ENCODE results near the gene TSPOAP1.

Gene TSPOAP1

DNA sequence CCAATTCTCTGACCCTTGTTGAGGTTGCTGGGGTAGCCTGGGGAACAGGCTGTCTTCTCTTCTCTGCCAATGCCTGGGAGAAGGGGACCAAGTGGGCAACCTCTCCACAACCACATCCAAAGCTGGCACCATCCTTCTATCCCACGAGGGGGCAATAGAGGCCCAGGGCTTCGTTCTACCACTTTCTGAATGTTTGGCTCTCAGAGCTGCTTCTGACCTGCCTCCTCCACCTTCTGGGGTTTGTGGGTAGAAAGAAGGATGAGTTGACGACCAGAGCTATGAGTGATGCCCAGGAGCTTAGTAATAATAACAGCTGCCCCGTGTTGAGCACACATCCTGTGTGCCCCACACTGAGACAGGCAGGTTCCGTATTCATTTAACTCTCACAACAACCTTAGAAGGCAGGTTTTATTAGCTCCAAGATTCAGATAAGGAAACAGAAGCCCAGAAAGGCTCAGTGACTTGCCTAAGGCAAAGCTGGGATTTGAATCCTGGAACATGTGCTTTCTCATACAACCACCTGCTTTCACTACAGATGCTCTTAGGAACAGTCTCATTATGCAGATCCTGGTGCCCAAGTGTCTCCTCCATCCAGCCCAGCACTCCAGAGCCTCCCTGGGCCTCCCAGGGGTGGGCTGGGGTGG lies 11.1 kb downstream of the TSPOAP1 start:
- DNase-seq (ENCODE audit: low read depth), result peak; percentile 52

DNA sequence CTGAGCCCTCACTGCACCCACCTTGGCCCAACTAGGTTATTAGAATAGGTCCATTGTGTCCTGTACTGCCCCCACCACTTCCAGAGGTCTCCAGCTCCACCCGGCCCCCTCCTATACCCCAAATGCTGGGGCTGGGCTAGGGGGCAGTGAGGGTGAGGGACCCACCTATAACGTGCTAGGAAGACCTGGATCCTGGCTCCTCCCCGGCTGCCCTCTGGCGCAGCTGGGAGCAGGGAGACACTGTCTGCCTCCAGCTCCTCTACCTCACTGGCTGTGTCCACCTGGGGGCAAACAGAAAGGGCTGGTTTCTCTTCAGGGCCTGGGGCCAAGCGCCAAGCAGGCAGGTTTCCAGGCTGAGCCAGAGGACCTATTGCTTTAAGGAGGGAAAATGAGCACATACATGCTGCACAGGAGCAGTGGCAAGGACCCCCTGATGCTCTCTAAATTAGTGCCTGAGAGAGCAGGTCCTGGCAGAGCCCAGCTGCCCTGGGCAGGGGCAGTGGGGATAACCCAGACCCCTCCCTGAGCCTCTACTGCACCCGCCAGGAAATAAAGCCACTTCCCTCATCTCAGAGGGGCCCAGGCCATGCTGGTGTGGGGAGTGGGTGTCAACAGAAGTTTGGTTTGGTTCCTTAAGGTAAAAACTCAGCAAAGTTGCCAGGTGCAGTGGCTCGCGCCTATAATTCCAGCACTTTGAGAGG lies 12.2 kb downstream of the TSPOAP1 start:
- no peak for DNase-seq (ENCODE audit: low read depth)

DNA sequence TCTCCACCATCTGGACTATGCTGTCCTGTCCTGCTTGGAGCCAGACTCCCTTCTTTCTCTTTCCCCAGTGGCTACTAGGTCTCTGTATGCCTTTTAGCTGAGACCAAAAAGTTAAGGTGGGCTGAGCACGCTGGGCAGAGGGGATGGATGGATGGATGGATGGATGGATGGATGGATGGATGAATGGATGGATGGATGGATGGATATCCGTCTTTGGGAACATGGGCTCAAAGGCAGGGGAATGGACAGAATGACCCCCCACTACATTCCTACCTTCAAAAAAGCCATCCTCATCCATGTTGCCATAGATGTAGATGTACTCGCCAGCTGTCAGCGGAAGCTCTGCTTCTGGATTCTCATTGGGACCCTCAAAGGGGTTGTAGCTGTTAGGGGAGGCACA lies 12.8 kb downstream of the TSPOAP1 start:
- no peak for DNase-seq (ENCODE audit: low read depth)

DNA sequence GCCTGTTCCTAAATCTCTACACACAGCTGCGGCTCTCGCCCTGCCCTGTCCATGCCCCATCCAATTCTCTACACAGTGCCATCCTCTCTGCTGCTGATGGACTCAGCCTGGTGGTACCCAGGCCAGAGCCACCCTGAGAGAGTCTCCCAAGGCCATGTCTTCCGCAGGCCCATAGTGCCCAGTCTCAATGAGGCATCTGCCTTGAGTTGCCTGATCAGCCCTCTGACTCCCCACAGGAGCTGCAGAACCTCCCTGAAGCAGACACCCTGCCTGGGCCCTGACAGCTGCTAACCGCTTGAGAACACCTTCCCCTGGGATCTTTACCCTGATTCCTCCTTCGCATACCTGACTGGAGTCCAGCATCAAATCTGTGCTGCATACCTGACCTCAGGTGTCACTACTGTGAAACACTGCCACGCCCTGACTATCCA lies 13.3 kb downstream of the TSPOAP1 start:
- DNase-seq (ENCODE audit: low read depth), result no peak

DNA sequence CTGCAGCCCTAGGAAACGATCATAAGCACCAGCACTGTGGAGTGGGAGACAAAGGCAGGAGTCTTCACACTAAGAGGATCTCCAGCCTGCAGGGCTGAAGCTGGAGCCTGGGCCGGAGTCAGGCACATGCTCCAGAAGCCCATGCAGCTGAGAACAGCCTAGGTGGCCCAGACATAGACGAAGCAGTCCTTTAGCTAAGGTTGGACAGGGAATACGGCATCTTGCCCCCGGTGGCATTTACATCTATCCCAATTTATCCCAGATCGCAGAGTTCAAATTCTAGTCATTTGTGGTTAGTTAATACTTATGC lies 13.9 kb downstream of the TSPOAP1 start:
- no peak for DNase-seq (ENCODE audit: low read depth)

DNA sequence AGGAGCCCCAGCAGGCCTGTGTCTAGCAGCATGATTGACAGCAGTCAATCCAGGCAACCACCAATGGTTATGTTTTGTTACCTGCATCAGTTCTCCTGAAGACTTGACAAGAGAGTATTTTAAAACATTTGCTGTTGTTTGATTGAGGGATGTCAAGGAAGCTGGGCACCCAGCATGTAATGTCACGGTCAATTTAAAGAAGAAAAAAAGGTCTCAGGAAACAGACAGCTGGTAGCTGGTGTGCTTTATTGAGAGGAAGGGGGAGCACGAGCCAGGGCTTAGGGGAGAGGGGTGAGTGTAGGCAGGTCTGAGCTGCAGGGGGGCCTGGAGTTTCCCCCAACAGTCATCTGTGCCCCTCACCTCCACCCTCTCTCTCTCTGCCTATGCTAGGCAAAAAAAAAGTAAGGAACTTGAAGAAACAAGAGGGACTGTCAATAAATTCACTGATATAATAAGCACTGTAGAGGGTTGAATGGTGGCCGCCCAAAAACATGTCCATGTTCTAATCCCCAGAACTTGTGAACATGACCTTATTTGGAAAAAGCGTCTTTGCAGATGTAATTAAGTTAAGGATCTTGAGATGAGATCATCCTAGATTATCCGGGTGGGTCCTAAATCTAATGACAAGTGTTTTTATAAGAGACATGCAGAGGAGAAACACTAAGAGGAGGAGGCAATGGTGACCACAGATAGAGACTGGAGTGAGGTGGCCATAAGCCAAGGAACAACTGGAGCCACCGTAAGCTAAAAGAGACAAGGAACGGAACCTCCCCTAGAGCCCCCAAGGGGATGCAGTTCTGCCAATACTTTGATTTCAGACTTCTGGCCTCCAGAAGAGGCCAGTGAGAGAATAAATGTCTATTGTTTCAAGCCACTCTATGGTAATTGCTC lies 14.5 kb downstream of the TSPOAP1 start:
- no peak for DNase-seq (ENCODE audit: low read depth)

DNA sequence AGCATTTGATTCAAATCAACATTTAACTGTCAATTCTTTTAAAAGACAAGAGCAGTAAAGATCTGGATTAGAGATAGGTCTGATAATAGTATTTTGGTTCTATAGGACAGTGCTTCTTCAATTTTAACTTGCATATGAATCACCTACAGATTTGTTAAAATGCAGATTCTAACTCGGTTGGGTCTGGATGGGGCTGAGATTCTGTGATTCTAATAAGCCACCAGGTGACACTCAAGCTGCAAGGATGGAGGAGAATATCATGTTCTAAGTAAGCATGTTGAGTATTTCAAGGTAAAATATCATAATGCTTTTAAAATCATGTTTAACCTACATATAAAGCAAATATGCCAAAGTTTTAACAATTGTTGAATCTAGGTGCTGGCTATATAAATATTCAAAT lies 15.8 kb downstream of the TSPOAP1 start:
- DNase-seq (ENCODE audit: low read depth), result no peak

DNA sequence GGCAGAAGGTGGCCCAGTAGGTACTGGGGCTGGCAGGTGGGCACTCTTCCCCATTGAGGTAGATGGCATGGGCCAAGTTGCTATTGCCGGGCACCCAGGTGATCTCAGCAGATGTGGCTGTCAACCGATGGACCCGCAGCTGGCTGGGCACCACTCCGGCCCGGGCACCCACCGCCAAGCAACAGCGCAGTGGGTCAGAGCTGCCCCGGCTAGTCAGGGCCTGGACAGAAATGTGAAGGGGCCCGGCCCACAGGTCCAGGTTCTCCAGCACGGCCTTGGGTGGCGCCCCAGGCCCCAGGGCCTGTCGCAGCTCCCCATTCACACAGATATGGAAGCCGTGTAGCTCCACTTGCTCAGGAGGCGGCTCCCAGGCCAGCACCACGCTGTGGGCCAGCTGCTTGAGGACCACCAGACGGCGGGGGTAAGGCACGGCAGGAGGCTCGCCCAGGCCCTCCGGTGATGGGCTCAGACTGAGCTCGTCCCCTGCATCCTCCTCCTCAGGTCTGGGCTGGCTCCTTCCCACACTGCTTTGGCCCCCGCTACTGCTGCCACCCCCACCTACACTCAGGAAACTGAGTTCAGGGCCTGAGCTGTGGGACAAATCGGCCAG lies 16.5 kb downstream of the TSPOAP1 start:
- no peak for DNase-seq (ENCODE audit: low read depth)

DNA sequence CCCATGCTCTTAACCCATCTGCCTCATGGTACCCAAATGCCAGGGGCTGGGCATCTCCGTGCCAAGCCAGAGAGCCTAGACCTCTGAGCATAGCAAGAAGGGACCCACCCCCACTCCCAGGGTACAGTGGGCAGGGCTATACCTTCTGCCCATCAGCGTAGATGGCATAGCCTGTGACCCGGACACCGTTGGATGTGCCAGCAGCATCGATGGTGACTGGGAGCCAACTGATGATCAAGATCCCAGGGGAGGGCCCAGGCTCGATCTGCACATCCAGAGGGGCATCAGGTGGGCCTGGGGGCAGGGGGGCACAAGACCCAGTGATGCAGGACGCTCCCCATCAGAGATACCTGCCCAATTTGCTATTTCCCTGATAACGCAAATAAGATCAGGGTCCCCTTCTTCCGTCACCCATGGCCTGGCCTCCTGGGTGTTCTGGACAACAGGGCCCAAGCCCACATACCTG lies 17.1 kb downstream of the TSPOAP1 start:
- no peak for DNase-seq (ENCODE audit: low read depth)

DNA sequence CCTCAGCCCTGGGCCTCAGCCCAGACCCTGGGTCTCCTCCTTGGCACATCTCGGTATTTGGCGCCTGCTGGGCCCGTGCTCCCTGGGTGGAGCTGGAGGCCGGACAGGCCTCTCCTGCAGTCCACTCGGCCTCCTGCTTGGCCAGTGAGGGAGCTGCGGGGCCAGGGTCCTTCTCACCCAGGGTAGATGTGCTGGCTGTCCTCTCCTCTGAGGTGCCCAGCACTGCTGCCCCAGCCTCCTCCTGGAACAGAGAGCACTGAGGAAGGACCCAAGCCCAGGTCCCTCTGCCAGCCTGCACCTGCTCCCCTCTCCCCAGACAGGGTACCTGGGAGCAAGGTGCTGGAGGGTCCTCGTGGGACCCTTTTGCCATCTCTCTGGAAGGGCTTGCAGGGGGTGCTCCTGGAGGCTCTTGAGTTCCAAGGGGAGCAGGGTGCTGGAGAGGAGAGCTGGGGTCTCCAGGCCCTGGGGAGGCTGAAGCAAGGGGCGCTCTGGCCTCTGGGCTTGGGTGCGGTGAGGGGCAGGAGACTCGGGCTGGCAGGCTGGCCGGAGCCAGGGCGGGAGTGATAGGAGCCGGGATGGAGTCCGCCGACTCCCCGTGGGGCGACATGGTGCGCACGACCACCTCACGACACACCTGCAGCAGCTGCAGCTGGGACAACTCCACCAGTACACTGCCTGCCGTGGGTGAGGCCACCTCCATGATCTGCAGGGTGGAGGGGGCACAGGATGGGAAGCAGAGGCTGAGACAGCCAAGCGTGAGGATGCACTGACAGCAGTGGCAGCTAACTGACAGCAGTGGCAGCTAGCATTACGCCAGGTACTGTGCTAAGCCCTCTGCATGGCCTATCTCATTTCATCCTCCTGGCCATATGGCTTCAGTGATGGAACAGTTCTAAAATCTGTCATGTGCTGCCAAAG lies 17.8 kb downstream of the TSPOAP1 start:
- DNase-seq (ENCODE audit: low read depth), result no peak

DNA sequence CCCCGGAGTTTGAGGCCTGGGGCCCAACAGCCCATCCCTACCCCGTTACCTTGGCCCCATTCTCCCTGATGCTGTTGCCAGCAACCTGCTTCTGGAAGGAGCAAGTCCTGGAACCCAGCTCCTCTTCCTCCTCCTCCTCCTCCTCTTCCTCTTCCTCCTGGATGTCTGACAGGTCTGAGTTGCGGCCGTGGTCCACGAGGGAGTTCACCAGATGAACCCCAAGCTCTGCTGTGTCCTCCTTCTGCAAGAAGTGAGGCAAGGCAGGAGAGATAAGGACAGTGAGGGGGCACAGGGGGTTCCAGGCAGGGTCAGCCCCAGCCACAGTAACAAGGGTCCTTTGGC lies 18.7 kb downstream of the TSPOAP1 start:
- DNase-seq (ENCODE audit: low read depth), result no peak

DNA sequence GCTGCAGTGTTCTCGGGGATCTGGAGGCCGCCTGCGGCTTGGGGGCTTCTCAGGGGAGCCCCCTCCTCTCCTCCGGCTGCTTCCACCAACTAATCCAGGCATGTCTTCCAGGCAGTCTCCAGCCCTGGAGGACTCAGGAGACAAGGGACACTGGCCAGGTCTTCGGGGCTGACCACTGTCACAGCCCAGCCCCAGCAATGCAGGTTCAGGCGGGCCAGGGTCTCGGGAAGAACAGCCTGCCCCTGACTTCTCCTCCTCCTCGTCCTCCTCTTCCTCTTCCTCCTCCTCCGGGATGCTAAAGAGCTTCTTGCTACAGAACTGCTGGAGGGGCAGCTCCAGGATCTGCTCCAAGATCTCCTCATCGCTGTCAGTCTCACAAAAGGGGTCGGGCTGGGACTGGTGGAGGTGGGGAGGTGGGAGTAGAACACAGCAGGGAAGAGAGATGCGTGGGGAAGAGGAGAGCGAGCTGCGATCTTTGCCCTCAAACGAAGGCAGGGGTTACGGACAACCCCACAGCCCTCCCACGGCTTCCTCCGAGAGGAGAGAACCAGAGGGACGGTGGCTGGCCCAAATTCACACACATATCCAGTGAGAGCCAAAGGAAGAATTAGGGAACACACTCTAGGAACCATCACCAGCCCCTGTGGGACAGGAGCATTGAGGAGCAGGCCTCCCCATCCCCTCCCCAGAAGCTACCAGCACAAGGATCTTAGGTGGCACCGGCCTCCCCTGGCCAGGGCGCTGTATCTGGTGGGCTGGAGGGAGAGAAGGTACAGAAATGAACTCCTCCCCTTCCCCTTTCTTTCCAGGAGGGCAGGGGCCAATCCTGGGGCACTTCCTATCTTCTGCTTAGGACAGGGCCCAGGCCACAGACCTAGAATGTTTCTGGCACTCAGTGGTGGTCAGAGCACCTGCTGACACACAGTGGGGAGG lies 19.3 kb downstream of the TSPOAP1 start:
- DNase-seq (ENCODE audit: low read depth), result no peak

DNA sequence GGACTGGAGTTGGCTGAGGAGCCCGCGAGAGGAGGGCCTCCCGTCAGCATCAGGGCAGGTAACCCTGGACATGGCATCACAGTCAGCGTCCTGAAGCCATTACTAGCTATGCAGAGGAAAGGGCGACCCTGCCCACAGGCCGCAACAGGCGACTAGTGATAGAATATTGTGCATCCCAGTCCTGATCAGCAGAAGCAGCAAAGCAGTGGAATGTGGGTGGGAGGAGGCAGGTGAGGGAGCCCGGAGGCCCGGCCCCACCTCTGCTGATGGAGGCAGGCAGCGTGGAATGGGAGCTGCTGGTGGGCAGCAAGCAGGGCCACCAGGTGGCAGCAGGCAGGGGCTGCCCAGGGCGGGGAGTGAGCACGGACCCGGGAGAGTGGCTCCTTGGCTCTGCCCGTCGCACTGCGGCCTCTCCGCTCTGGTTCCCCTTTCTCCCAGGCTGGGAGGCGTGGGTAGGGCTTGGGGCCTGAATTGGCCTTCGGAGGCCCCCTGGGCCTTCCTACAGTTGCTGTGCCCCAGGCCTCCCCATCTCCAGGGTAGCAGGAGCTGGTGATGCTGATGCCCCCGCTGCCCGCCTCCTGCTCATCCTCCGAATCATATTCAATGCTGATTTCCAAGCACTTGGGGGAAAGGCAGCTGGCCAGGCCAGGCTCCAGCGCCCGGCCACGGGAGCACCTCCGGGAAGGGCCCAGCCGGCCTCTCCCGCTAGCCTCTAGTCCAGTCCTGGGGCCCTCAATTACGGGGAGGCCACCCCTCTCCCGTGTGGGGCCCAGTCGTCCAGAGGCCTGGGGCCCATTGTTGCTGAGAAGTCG lies 20.2 kb downstream of the TSPOAP1 start:
- no peak for DNase-seq (ENCODE audit: low read depth)

DNA sequence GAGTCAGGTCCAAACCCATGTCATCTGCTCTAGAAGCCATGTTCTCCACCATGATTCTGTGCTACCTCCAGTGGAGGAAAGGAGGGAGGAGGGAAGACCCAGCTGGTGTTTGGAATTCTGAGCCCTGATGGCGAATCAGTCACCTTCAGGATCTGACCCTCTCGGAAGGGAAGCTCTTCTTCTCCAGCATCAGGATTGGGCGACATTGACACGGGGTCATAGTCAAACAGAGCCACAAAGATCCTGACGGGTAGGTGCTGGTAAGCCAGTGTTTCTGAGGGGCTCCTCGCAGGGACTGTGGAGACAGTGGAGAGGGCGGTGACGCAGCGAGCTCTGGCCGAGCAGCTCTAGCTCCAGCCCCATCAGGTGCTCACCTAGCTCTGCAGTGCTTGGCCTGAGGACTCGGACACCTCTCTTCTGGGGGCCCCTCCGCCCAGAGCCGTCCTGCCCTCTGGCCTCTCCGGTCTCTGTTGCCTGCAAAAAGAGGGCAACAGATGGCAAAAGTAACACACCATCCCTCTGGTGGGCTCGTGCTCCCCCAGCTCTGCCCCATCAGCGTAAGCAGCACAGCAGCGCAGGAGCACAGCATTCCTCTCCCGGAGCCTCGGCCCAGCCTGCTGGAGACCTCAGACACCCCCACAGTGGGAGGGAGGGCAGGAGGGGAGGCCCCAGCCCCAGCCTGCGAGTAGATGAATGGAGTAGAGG lies 21.0 kb downstream of the TSPOAP1 start:
- DNase-seq (ENCODE audit: low read depth), result no peak

DNA sequence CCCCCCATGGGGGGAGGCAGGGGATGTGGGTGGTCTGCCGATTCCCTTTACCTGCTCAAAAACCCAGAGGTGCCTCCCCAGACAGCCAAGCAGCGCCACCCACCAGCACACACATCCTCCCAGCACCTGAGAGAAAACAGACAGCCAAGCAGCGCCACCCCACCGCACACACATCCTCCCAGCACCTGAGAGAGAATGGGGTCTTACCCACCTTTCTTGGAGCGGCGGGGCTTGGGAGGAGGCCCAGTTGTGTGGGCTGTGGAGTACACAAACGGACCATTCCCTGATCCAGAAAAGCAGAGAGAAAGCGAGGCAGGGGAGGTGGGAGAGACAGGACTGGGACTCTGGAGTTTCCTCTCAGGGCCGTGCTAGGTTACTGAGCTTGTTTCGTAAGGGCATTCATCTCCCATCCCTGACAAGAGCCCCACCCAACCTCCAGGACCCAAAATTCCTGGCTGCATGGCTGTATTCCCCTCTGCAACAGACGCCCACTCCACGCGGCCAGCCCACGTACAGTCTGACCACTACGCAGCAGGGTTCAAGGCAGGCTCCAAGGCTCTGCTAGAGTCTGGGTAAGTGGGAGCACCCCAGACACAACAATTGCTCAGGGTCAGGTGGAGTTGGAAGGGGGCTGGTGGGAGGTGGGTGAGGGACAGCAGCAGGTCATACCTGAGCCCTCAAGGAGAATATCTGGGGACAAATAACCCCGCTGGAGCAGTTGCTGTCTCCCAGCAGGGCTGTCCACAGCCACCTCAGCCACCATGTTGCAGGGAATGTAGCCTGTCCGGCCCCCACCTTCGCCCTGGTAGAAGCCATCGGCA lies 22.3 kb downstream of the TSPOAP1 start:
- DNase-seq (ENCODE audit: low read depth), result no peak

DNA sequence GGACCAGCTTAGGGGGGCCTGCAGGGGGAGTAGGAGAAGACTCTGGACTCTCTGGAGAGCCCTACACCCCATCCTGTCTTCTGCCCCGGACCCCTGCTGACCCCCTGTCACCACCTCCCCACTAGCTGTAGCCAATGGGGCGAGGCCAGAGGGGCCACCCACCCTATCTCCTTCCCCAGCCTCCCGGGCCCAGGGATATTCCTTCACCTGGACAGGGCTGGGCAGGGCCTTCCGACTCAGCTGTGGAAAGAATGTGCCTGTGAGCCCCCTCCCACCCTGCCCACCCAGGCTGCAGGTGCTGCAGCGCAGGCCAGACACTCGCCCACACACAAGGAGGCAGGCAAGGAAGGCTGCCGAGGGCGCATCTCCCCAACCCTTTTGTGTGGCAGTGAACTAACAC lies 23.0 kb downstream of the TSPOAP1 start:
- no peak for DNase-seq (ENCODE audit: low read depth)

DNA sequence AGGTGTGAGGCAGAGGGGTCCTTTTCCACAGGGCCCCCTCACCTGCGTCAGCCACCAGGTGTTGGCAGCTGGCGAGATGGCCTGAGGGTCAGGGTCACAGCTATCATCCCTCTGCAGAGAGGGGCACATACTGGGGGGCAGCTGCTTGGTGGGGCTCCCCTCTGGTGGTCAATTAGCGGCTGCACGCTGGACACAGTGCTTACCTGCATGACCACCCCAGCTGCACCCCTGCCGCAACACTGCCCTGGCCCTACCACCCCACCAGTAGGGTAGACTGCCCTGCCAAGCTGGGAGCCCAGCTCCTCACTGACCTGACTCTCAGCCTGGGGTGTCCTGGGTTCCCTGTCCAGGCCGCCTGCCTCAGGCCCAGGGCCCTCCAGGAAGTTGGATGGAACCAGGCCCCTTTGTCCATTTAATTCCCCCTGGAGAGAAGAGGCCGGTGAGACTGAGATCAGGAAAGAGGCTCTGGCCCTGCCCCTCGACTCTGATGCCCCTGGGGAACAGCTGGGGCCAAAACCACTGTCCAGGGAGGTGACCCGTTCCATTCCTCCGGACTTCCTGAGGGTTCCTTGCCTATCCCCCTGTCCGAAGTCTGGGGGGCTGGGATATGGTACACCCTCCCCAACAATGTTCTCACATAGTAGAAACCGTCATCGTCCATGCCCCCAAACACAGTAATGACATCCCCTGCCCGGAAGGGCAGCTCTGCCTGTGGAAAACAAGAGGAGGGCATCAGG lies 23.7 kb downstream of the TSPOAP1 start:
- no peak for DNase-seq (ENCODE audit: low read depth)

All from stimulated activated CD8-positive, alpha-beta memory T cell treated with anti-CD3 and anti-CD28 coated beads, Interleukin-12 subunit alpha, Interleukin-12 subunit beta, amount 100 ng/mL, for 1 hour (primary cell).